Stomach smooth muscle (tissue), 2 donors: Measurements from ENCODE around the gene DALRD3.
A peak's percentile ranks its signal among the peaks of the same experiment; 100 is the strongest.

Experiments
- H3K27ac ChIP-seq: one replicate; pipeline ENCODE4 v1.7.0; 2013; ENCODE audit warnings: mild to moderate bottlenecking, low read length, inconsistent platforms
- H3K27me3 ChIP-seq, 2 donors: one replicate each; pipeline ENCODE4 v1.7.0; 2013; ENCODE audit warnings: low read length in 2 of 2; ENCODE audit not compliant: insufficient read depth in 2 of 2, control insufficient read depth in 1 of 2
- H3K36me3 ChIP-seq, 2 donors: one replicate each; pipeline ENCODE4 v1.7.0; 2013; ENCODE audit warnings: low read length in 2 of 2; ENCODE audit not compliant: control insufficient read depth in 2 of 2, insufficient read depth in 2 of 2
- H3K4me1 ChIP-seq: one replicate; pipeline ENCODE4 v1.7.0; 2013; ENCODE audit warnings: low read length; ENCODE audit not compliant: control insufficient read depth, insufficient read depth
- H3K4me3 ChIP-seq, 2 donors: one replicate each; pipeline ENCODE4 v1.7.0; 2013; ENCODE audit warnings: low read length in 2 of 2
- H3K9ac ChIP-seq, 2 donors: one replicate each; pipeline ENCODE4 v1.7.0; 2013; ENCODE audit warnings: low read length in 2 of 2, mild to moderate bottlenecking in 1 of 2
- H3K9me3 ChIP-seq, 2 donors: one replicate each; pipeline ENCODE4 v1.7.0; 2013; ENCODE audit warnings: low read length in 2 of 2; ENCODE audit not compliant: control insufficient read depth in 2 of 2
- donor health status: healthy.
- donor health status: Pancreatic carcinoma.

DALRD3 gene

GRCh38 chr3:49021813-49022687 is 3.7 kb upstream of the DALRD3 start, which contains the start of gene NDUFAF3:
NDUFAF3 (plus strand) TSS chr3:49022121; CDS start chr3:49022145, 24 bp downstream.
- Histone ChIP-seq H3K27ac (peak within 1 kb of the TSS; percentile 98), H3K9me3 (no peaks in the 10 kb centered on the region), H3K9ac (peak within 1 kb of the TSS; percentile 76 to 95), H3K36me3 (peaks cover 27 to 33% of the 10 kb centered on the region in 2 donors), H3K27me3 (no peaks in the 10 kb centered on the region), H3K4me3 (peak within 1 kb of the TSS; percentile 71 to 95), H3K4me1 (peaks cover 46% of the 10 kb centered on the region)

GRCh38 chr3:49021213-49021812 is 2.9 kb upstream of the DALRD3 start:
- H3K36me3 ChIP-seq = peaks cover 29% of the 10 kb centered on the region in 2 donors
- H3K9me3 ChIP-seq = no peaks in the 10 kb centered on the region
- peaks cover 51% of the 10 kb centered on the region for H3K4me1 ChIP-seq
- H3K9ac ChIP-seq = peak overlapping the region; percentile 76 to 95
- H3K27ac ChIP-seq = peak overlapping the region; percentile 98
- H3K4me3 ChIP-seq = peak overlapping the region; percentile 71 to 95
- H3K27me3 ChIP-seq = no peaks in the 10 kb centered on the region

GRCh38 chr3:49020330-49021212 is 2.2 kb upstream of the DALRD3 start:
- Histone ChIP-seq H3K4me1 (peaks cover 51% of the 10 kb centered on the region), H3K27me3 (no peaks in the 10 kb centered on the region), H3K4me3 (peak overlapping the region; percentile 71 to 95), H3K9ac (peak overlapping the region; percentile 76 to 89), H3K36me3 (peaks cover 29 to 32% of the 10 kb centered on the region in 2 donors), H3K27ac (peak overlapping the region; percentile 98), H3K9me3 (no peaks in the 10 kb centered on the region)

GRCh38 chr3:49019941-49020329 is 1.6 kb upstream of the DALRD3 start:
- H3K4me1 ChIP-seq = peaks cover 51% of the 10 kb centered on the region
- H3K27ac ChIP-seq = peak overlapping the region; percentile 98
- H3K4me3 ChIP-seq = peak overlapping the region; percentile 71 to 95

GRCh38 chr3:49018707-49019006 is 277 bp upstream of the DALRD3 start:
- H3K4me3 ChIP-seq = peak overlapping the region; percentile 82 to 88
- H3K27ac ChIP-seq = peak overlapping the region; percentile 49
- no peaks in the 10 kb centered on the region for H3K27me3 ChIP-seq
- H3K9ac ChIP-seq = peak overlapping the region; percentile 73 to 74
- no peaks in the 10 kb centered on the region for H3K9me3 ChIP-seq
- peaks cover 24 to 31% of the 10 kb centered on the region in 2 donors for H3K36me3 ChIP-seq
- peaks cover 51% of the 10 kb centered on the region for H3K4me1 ChIP-seq

More at GRCh38 chr3:49019941-49020329, 1.6 kb upstream of the DALRD3 start:
- H3K27me3 ChIP-seq = no peaks in the 10 kb centered on the region
- no peaks in the 10 kb centered on the region for H3K9me3 ChIP-seq
- peak overlapping the region in 1 of 2 donors; percentile 89 for H3K9ac ChIP-seq
- peaks cover 28 to 32% of the 10 kb centered on the region in 2 donors for H3K36me3 ChIP-seq

- H3K4me1 ChIP-seq = peaks cover 48% of the 10 kb centered on the region
- H3K36me3 ChIP-seq = peaks cover 31 to 36% of the 10 kb centered on the region in 2 donors
- no peaks in the 10 kb centered on the region for H3K9me3 ChIP-seq
- H3K27me3 ChIP-seq = no peaks in the 10 kb centered on the region
- H3K27ac ChIP-seq = peak overlapping the region; percentile 49
- peak overlapping the region; percentile 73 to 74 for H3K9ac ChIP-seq
- peak overlapping the region; percentile 82 to 88 for H3K4me3 ChIP-seq
These were observed 980 bp downstream of the DALRD3 start for GRCh38 chr3:49017229-49017970.

GRCh38 chr3:49016414-49017228 is 1.8 kb downstream of the DALRD3 start:
- no peaks in the 10 kb centered on the region for H3K9me3 ChIP-seq
- H3K36me3 ChIP-seq = peaks cover 37 to 40% of the 10 kb centered on the region in 2 donors
- H3K4me3 ChIP-seq = no peak overlapping the region
- no peaks in the 10 kb centered on the region for H3K27me3 ChIP-seq
- H3K4me1 ChIP-seq = peaks cover 50% of the 10 kb centered on the region
- peak overlapping the region; percentile 11 for H3K27ac ChIP-seq
- no peak overlapping the region for H3K9ac ChIP-seq

- no peak overlapping the region for H3K4me3 ChIP-seq
- peaks cover 45% of the 10 kb centered on the region for H3K4me1 ChIP-seq
- H3K9me3 ChIP-seq = no peaks in the 10 kb centered on the region
- peaks cover 37 to 40% of the 10 kb centered on the region in 2 donors for H3K36me3 ChIP-seq
- H3K27me3 ChIP-seq = no peaks in the 10 kb centered on the region
- no peak overlapping the region for H3K27ac ChIP-seq
- H3K9ac ChIP-seq = no peak overlapping the region
These were observed 2.6 kb downstream of the DALRD3 start for GRCh38 chr3:49015765-49016164.

- Histone ChIP-seq H3K36me3 (peaks cover 37 to 40% of the 10 kb centered on the region in 2 donors), H3K27me3 (no peaks in the 10 kb centered on the region), H3K27ac (no peak overlapping the region), H3K9ac (no peak overlapping the region), H3K4me1 (peaks cover 38% of the 10 kb centered on the region), H3K9me3 (no peaks in the 10 kb centered on the region), H3K4me3 (no peak overlapping the region)
These were observed 3.3 kb downstream of the DALRD3 start for GRCh38 chr3:49015072-49015471.
